CD4-positive, alpha-beta memory T cell (primary cell): ENCODE results near the gene KIAA0753. TPM values are rescaled to one million over a fixed set of nuclear protein-coding genes. Genes with fewer than 3 reads are reported as not detected.

Source experiments
- CTCF ChIA-PET: fragments of 350-600 bp; sonication (Branson Sonifier 250); formaldehyde crosslinking; loops from one replicate; lab custom pipeline; 2021; ENCODE audit warnings: inconsistent platforms; ENCODE audit not compliant: partially characterized antibody; lab: Charles Lee
- POLR2A ChIA-PET: fragments of 350-600 bp; sonication (Branson Sonifier 250); formaldehyde crosslinking; loops from one replicate; lab custom pipeline; 2021; ENCODE audit not compliant: partially characterized antibody; lab: Charles Lee
- DNase-seq, 5 donors: peaks; one replicate each; pipeline versions ENCODE4 v3.0.0 to v3.0.0-alpha.2; 2020 to 2022; ENCODE audit warnings: mixed read lengths in 1 of 5
- H3K27ac ChIP-seq: one replicate; pipeline ENCODE4 v1.7.0; 2013; ENCODE audit warnings: low read depth, low read length
- H3K27me3 ChIP-seq: 2 replicates; pipeline ENCODE4 v1.7.0; 2013; ENCODE audit warnings: mild to moderate bottlenecking, low read length, moderate library complexity; ENCODE audit not compliant: insufficient read depth
- H3K36me3 ChIP-seq: 2 replicates; pipeline ENCODE4 v1.7.0; 2013; ENCODE audit warnings: mild to moderate bottlenecking, low read length, moderate library complexity; ENCODE audit not compliant: insufficient read depth
- H3K4me1 ChIP-seq: 2 replicates; pipeline ENCODE4 v1.7.0; 2013; ENCODE audit warnings: mild to moderate bottlenecking, low read length, moderate library complexity; ENCODE audit not compliant: insufficient read depth
- H3K4me3 ChIP-seq, 2 donors: one replicate each; pipeline ENCODE4 v1.7.0; 2013; ENCODE audit warnings: low read length in 2 of 2, mild to moderate bottlenecking in 1 of 2
- H3K9me3 ChIP-seq, 2 donors: one replicate each; pipeline ENCODE4 v1.7.0; 2013; ENCODE audit warnings: low read length in 2 of 2, control low read depth in 1 of 2; ENCODE audit not compliant: control insufficient read depth in 1 of 2
- H3K27ac Mint-ChIP-seq, 7 donors: one replicate each; pipeline ENCODE4 v1.8.0; 2020 to 2021; ENCODE audit warnings: mixed read lengths in 7 of 7, mild to moderate bottlenecking in 6 of 7, inconsistent platforms in 3 of 7, moderate library complexity in 3 of 7
- H3K27me3 Mint-ChIP-seq, 2 donors: one replicate each; pipeline ENCODE4 v1.8.0; 2020 to 2021; ENCODE audit warnings: mixed read lengths in 2 of 2
- H3K36me3 Mint-ChIP-seq, 2 donors: one replicate each; pipeline ENCODE4 v1.8.0; 2020 to 2021; ENCODE audit warnings: mixed read lengths in 2 of 2, inconsistent platforms in 1 of 2, mild to moderate bottlenecking in 1 of 2
- H3K4me1 Mint-ChIP-seq, 4 donors: one replicate each; pipeline ENCODE4 v1.8.0; 2020 to 2021; ENCODE audit warnings: mixed read lengths in 4 of 4, mild to moderate bottlenecking in 1 of 4
- H3K4me3 Mint-ChIP-seq, 8 donors: one replicate each; pipeline ENCODE4 v1.8.0; 2020 to 2021; ENCODE audit warnings: mixed read lengths in 8 of 8, mild to moderate bottlenecking in 7 of 8, moderate library complexity in 6 of 8, inconsistent platforms in 3 of 8
- H3K9me3 Mint-ChIP-seq, 8 donors: one replicate each; pipeline ENCODE4 v1.8.0; 2020 to 2021; ENCODE audit warnings: mixed read lengths in 8 of 8, mild to moderate bottlenecking in 5 of 8, inconsistent platforms in 3 of 8, moderate library complexity in 1 of 8
- intact Hi-C: fragments of 100-400 bp; cut with micrococcal nuclease; formaldehyde crosslinking; loops from one replicate; pipeline ENCODE4 v1.15.1; 2023
- polyA plus RNA-seq, 2 donors: library from polyadenylated mRNA; unstranded; fragments of 300-500 nt; fragmentation: Illumina TruSeq; gene quantifications; one replicate each; pipeline ENCODE4 v1.2.3, GENCODE V29; 2021
- total RNA-seq, 2 experiments: library from RNA; stranded (reverse); gene quantifications; one replicate each; pipeline ENCODE4 v1.2.3, GENCODE V29; 2021

The KIAA0753 gene
- total and polyA plus RNA-seq, 4 experiments from 2014 or later, result 1.8 to 18.6 (median 9.5) TPM

DNA sequence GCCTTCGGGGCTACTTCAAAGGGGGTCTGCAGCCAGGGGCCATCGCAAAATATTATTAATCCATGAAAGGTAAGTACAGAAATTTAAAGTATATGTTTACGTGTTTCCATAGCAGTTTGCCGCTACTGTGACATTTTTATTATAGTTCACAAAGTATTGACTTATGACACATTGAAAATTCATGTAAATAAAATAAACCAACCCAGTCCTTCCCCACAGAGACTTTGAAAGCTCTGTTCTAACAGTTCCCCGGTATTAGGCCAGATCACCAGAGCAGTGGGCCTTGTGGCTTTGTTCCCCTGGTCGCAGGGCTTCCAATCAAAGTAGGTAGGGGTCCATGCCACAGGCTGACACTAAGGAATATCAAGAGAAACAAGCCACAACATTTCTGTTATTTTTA lies 13.9 kb downstream of the KIAA0753 start:
- POLR2A ChIA-PET, result no interaction called here
- Histone ChIP-seq H3K4me1 (no peaks in the 10 kb centered on the region), H3K36me3 (peaks cover 32% of the 10 kb centered on the region), H3K9me3 (no peaks in the 10 kb centered on the region), H3K4me3 (no peak overlapping the region), H3K27ac (no peak overlapping the region), H3K27me3 (no peaks in the 10 kb centered on the region)
- no peaks in the 10 kb centered on the region for H3K27me3 Mint-ChIP-seq
- H3K27ac Mint-ChIP-seq, result no peak overlapping the region
- CTCF ChIA-PET, result no interaction called here
- peaks cover 0 to 10% (median 3%) of the 10 kb centered on the region in 4 donors for H3K4me1 Mint-ChIP-seq
- peaks cover 53 to 71% of the 10 kb centered on the region in 2 donors for H3K36me3 Mint-ChIP-seq
- H3K9me3 Mint-ChIP-seq, result no peaks in the 10 kb centered on the region
- no peak for DNase-seq
- intact Hi-C loops, result no loop called here
- H3K4me3 Mint-ChIP-seq, result no peak overlapping the region

DNA sequence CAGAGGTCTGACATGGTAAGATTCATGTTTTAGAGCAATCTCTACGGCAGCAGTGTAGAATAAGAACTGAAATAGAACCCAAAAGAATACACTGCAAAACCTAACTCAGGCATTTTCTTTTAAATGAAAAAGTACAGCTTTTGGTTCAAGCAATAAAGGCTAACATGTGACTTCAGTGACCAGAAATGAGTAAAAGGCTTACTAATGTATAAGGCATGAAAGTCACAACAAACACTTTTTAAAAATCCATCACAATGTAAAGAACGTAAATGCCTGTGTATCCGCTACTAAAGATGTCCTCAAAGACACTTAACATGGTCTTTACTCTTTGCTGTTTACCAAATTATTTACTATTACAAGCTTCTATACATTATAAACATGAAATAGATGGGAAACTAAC lies 16.6 kb downstream of the KIAA0753 start:
- Mint-ChIP-seq H3K27ac (peak overlapping the region in 1 of 7 donors; percentile 15), H3K4me1 (peaks cover 0 to 2% (median 0%) of the 10 kb centered on the region in 4 donors), H3K27me3 (no peaks in the 10 kb centered on the region), H3K4me3 (no peak overlapping the region), H3K9me3 (no peaks in the 10 kb centered on the region), H3K36me3 (peaks cover 48 to 69% of the 10 kb centered on the region in 2 donors)
- Histone ChIP-seq H3K4me1 (no peaks in the 10 kb centered on the region), H3K4me3 (no peak overlapping the region), H3K27me3 (no peaks in the 10 kb centered on the region), H3K9me3 (no peaks in the 10 kb centered on the region), H3K27ac (no peak overlapping the region), H3K36me3 (peaks cover 27% of the 10 kb centered on the region)
- no peak for DNase-seq
- intact Hi-C loops, result no loop called here
- ChIA-PET CTCF (no interaction called here), POLR2A (no interaction called here)

GRCh38 chr17:6611231-6611630 lies 29.3 kb downstream of the KIAA0753 start:
- Histone ChIP-seq H3K27ac (no peak overlapping the region), H3K27me3 (no peaks in the 10 kb centered on the region), H3K9me3 (no peaks in the 10 kb centered on the region), H3K36me3 (peaks cover 32% of the 10 kb centered on the region), H3K4me3 (no peak overlapping the region), H3K4me1 (no peaks in the 10 kb centered on the region)
- peak overlapping the region in 1 of 7 donors; percentile 25 for H3K27ac Mint-ChIP-seq
- POLR2A ChIA-PET, result no interaction called here
- no peaks in the 10 kb centered on the region for H3K27me3 Mint-ChIP-seq
- no peak for DNase-seq
- CTCF ChIA-PET, result no interaction called here
- H3K36me3 Mint-ChIP-seq, result peaks cover 49 to 70% of the 10 kb centered on the region in 2 donors
- no peak overlapping the region for H3K4me3 Mint-ChIP-seq
- no peaks in the 10 kb centered on the region for H3K9me3 Mint-ChIP-seq
- peaks cover 0 to 2% (median 0%) of the 10 kb centered on the region in 4 donors for H3K4me1 Mint-ChIP-seq
- intact Hi-C loops, result no loop called here

GRCh38 chr17:6610011-6610410 lies 30.5 kb downstream of the KIAA0753 start:
- intact Hi-C loops, result no loop called here
- peaks cover 39% of the 10 kb centered on the region for H3K36me3 ChIP-seq

GRCh38 chr17:6608321-6608720 lies 32.2 kb downstream of the KIAA0753 start:
- no peak for DNase-seq
- Histone ChIP-seq H3K4me3 (no peak overlapping the region), H3K27me3 (no peaks in the 10 kb centered on the region), H3K4me1 (no peaks in the 10 kb centered on the region), H3K27ac (no peak overlapping the region), H3K36me3 (peaks cover 39% of the 10 kb centered on the region), H3K9me3 (no peaks in the 10 kb centered on the region)
- Mint-ChIP-seq H3K4me3 (no peak overlapping the region), H3K9me3 (no peaks in the 10 kb centered on the region), H3K36me3 (peaks cover 56 to 79% of the 10 kb centered on the region in 2 donors), H3K27me3 (no peaks in the 10 kb centered on the region), H3K27ac (no peak overlapping the region), H3K4me1 (no peaks in the 10 kb centered on the region)
- CTCF ChIA-PET, result interaction anchor here (1.4 kb wide), 1 partner anchor 235 kb away, joined by 3 read pairs; no protein-coding TSS in a partner anchor
- POLR2A ChIA-PET, result no interaction called here
- intact Hi-C loops, result no loop called here

More at GRCh38 chr17:6610011-6610410, 30.5 kb downstream of the KIAA0753 start:
- Mint-ChIP-seq H3K36me3 (peaks cover 56 to 76% of the 10 kb centered on the region in 2 donors), H3K27ac (no peak overlapping the region), H3K4me1 (peaks cover 0 to 2% (median 0%) of the 10 kb centered on the region in 4 donors), H3K4me3 (no peak overlapping the region), H3K9me3 (no peaks in the 10 kb centered on the region), H3K27me3 (no peaks in the 10 kb centered on the region)
- no peak overlapping the region for H3K27ac ChIP-seq
- no peaks in the 10 kb centered on the region for H3K27me3 ChIP-seq
- ChIA-PET CTCF (no interaction called here), POLR2A (no interaction called here)
- DNase-seq, result no peak
- H3K9me3 ChIP-seq, result no peaks in the 10 kb centered on the region
- H3K4me3 ChIP-seq, result no peak overlapping the region
- H3K4me1 ChIP-seq, result no peaks in the 10 kb centered on the region

DNA sequence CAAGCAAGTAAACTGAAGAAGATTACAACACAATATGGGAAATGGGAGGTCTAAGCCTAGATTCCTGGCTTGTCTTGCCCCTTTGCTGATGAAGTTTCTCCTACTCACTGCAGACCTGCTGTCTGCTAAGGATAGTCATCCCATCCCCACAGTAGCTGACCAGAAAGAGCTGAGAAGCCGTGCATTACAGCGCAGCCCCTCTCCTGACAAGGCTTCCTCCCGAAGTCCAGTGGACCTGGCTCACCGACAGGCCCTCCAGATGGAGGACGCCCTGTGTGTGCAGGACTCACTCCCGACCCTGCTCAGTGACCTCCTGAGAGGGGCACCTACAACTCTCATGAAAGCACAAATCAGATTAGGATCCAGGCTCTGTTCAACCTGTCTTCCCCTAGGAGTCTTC lies 35.4 kb downstream of the KIAA0753 start:
- intact Hi-C loops, result no loop called here
- H3K36me3 Mint-ChIP-seq, result peaks cover 59 to 85% of the 10 kb centered on the region in 2 donors
- H3K4me3 ChIP-seq, result no peak overlapping the region
- H3K27ac Mint-ChIP-seq, result no peak overlapping the region
- no peaks in the 10 kb centered on the region for H3K27me3 Mint-ChIP-seq
- H3K27me3 ChIP-seq, result no peaks in the 10 kb centered on the region
- no peak overlapping the region for H3K4me3 Mint-ChIP-seq
- peaks cover 0 to 6% (median 0%) of the 10 kb centered on the region in 4 donors for H3K4me1 Mint-ChIP-seq
- POLR2A ChIA-PET, result no interaction called here
- H3K9me3 Mint-ChIP-seq, result no peaks in the 10 kb centered on the region
- H3K4me1 ChIP-seq, result no peaks in the 10 kb centered on the region
- CTCF ChIA-PET, result no interaction called here
- H3K27ac ChIP-seq, result no peak overlapping the region
- no peaks in the 10 kb centered on the region for H3K9me3 ChIP-seq
- peaks cover 40% of the 10 kb centered on the region for H3K36me3 ChIP-seq
- no peak for DNase-seq

- ChIA-PET POLR2A (interaction anchor here (0.6 kb wide), 1 partner anchor 168 kb away, joined by 3 read pairs; no protein-coding TSS in a partner anchor), CTCF (no interaction called here)
- Histone ChIP-seq H3K9me3 (no peaks in the 10 kb centered on the region), H3K4me3 (no peak overlapping the region), H3K36me3 (peaks cover 41% of the 10 kb centered on the region), H3K27me3 (no peaks in the 10 kb centered on the region), H3K27ac (no peak overlapping the region), H3K4me1 (no peaks in the 10 kb centered on the region)
- intact Hi-C loops, result no loop called here
- Mint-ChIP-seq H3K36me3 (peaks cover 61 to 84% of the 10 kb centered on the region in 2 donors), H3K27me3 (no peaks in the 10 kb centered on the region), H3K4me3 (no peak overlapping the region), H3K4me1 (peaks cover 0 to 6% (median 0%) of the 10 kb centered on the region in 4 donors), H3K9me3 (no peaks in the 10 kb centered on the region), H3K27ac (no peak overlapping the region)
- DNase-seq, result no peak
These were observed 36.7 kb downstream of the KIAA0753 start for GRCh38 chr17:6603744-6604325.
